Measurements from ENCODE around the gene AFF1.

DNA sequence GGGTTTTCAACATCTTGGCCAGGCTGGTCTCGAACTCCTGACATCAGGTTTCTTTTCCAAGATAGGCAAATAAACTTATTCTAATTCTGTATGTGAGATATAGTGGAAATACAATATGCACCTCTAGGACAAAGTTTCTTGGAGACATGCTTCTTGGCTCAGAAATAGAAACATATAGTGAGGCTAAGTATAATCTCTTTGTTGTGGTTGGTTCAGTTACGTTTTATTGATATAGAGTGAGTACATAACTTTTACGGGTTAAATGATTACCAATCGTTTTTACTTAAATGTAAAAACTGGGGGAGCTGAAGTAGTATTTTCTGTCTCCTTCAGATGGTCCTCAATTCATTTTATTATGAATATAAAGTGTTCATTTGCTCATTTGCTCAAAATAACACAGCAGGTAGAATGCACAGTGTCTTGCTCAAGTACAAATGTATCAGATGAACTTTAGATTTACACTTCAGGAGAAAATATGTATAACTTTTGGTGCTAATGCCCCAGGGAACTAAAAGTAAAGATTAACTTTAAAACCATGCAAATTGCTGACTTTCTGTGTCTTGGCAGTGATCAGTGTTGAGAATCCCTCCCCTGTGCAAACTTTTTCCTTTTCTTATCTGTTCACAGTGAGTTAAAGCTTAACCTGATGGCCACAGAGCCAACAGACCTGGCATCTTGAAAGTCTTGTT is 77.6 kb downstream of the AFF1 start:
- TF ChIP-seq, protein P1, sequence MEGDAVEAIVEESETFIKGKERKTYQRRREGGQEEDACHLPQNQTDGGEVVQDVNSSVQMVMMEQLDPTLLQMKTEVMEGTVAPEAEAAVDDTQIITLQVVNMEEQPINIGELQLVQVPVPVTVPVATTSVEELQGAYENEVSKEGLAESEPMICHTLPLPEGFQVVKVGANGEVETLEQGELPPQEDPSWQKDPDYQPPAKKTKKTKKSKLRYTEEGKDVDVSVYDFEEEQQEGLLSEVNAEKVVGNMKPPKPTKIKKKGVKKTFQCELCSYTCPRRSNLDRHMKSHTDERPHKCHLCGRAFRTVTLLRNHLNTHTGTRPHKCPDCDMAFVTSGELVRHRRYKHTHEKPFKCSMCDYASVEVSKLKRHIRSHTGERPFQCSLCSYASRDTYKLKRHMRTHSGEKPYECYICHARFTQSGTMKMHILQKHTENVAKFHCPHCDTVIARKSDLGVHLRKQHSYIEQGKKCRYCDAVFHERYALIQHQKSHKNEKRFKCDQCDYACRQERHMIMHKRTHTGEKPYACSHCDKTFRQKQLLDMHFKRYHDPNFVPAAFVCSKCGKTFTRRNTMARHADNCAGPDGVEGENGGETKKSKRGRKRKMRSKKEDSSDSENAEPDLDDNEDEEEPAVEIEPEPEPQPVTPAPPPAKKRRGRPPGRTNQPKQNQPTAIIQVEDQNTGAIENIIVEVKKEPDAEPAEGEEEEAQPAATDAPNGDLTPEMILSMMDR (IDR thresholded peaks at IDR 0.05): no peak
- TF ChIP-seq, protein P2, sequence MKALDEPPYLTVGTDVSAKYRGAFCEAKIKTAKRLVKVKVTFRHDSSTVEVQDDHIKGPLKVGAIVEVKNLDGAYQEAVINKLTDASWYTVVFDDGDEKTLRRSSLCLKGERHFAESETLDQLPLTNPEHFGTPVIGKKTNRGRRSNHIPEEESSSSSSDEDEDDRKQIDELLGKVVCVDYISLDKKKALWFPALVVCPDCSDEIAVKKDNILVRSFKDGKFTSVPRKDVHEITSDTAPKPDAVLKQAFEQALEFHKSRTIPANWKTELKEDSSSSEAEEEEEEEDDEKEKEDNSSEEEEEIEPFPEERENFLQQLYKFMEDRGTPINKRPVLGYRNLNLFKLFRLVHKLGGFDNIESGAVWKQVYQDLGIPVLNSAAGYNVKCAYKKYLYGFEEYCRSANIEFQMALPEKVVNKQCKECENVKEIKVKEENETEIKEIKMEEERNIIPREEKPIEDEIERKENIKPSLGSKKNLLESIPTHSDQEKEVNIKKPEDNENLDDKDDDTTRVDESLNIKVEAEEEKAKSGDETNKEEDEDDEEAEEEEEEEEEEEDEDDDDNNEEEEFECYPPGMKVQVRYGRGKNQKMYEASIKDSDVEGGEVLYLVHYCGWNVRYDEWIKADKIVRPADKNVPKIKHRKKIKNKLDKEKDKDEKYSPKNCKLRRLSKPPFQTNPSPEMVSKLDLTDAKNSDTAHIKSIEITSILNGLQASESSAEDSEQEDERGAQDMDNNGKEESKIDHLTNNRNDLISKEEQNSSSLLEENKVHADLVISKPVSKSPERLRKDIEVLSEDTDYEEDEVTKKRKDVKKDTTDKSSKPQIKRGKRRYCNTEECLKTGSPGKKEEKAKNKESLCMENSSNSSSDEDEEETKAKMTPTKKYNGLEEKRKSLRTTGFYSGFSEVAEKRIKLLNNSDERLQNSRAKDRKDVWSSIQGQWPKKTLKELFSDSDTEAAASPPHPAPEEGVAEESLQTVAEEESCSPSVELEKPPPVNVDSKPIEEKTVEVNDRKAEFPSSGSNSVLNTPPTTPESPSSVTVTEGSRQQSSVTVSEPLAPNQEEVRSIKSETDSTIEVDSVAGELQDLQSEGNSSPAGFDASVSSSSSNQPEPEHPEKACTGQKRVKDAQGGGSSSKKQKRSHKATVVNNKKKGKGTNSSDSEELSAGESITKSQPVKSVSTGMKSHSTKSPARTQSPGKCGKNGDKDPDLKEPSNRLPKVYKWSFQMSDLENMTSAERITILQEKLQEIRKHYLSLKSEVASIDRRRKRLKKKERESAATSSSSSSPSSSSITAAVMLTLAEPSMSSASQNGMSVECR (CRISPR knock-in tag; IDR thresholded peaks at IDR 0.05; ENCODE audit: borderline replicate concordance): no peak
- no peak for TF ChIP-seq NR2C2 (CRISPR knock-in tag; IDR thresholded peaks at IDR 0.05)
- no peak for TF ChIP-seq ELF4 (CRISPR knock-in tag; IDR thresholded peaks at IDR 0.05; ENCODE audit: low read depth)
- TF ChIP-seq, protein P3, sequence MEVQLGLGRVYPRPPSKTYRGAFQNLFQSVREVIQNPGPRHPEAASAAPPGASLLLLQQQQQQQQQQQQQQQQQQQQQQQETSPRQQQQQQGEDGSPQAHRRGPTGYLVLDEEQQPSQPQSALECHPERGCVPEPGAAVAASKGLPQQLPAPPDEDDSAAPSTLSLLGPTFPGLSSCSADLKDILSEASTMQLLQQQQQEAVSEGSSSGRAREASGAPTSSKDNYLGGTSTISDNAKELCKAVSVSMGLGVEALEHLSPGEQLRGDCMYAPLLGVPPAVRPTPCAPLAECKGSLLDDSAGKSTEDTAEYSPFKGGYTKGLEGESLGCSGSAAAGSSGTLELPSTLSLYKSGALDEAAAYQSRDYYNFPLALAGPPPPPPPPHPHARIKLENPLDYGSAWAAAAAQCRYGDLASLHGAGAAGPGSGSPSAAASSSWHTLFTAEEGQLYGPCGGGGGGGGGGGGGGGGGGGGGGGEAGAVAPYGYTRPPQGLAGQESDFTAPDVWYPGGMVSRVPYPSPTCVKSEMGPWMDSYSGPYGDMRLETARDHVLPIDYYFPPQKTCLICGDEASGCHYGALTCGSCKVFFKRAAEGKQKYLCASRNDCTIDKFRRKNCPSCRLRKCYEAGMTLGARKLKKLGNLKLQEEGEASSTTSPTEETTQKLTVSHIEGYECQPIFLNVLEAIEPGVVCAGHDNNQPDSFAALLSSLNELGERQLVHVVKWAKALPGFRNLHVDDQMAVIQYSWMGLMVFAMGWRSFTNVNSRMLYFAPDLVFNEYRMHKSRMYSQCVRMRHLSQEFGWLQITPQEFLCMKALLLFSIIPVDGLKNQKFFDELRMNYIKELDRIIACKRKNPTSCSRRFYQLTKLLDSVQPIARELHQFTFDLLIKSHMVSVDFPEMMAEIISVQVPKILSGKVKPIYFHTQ (CRISPR knock-in tag; IDR thresholded peaks at IDR 0.05): no peak
- TF ChIP-seq TP53 (CRISPR knock-in tag; IDR thresholded peaks at IDR 0.05): no peak
- TF ChIP-seq, protein P4, sequence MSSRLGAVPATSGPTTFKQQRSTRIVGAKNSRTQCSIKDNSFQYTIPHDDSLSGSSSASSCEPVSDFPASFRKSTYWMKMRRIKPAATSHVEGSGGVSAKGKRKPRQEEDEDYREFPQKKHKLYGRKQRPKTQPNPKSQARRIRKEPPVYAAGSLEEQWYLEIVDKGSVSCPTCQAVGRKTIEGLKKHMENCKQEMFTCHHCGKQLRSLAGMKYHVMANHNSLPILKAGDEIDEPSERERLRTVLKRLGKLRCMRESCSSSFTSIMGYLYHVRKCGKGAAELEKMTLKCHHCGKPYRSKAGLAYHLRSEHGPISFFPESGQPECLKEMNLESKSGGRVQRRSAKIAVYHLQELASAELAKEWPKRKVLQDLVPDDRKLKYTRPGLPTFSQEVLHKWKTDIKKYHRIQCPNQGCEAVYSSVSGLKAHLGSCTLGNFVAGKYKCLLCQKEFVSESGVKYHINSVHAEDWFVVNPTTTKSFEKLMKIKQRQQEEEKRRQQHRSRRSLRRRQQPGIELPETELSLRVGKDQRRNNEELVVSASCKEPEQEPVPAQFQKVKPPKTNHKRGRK (CRISPR knock-in tag; IDR thresholded peaks at IDR 0.05; ENCODE audit: borderline replicate concordance): no peak
- TF ChIP-seq, protein P5, sequence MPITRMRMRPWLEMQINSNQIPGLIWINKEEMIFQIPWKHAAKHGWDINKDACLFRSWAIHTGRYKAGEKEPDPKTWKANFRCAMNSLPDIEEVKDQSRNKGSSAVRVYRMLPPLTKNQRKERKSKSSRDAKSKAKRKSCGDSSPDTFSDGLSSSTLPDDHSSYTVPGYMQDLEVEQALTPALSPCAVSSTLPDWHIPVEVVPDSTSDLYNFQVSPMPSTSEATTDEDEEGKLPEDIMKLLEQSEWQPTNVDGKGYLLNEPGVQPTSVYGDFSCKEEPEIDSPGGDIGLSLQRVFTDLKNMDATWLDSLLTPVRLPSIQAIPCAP (CRISPR knock-in tag; IDR thresholded peaks at IDR 0.05): no peak
- TF ChIP-seq ZNF121 (CRISPR knock-in tag; IDR thresholded peaks at IDR 0.05): no peak
- no peak for TF ChIP-seq GABPB1 (CRISPR knock-in tag; IDR thresholded peaks at IDR 0.05)
- no peak for TF ChIP-seq KAT7 (CRISPR knock-in tag; IDR thresholded peaks at IDR 0.05; ENCODE audit: borderline replicate concordance)
- TF ChIP-seq, protein P6, sequence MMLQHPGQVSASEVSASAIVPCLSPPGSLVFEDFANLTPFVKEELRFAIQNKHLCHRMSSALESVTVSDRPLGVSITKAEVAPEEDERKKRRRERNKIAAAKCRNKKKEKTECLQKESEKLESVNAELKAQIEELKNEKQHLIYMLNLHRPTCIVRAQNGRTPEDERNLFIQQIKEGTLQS (CRISPR knock-in tag; conservative IDR thresholded peaks at IDR 0.05): no peak

Data from WTC11 (cell line).